Measurements from ENCODE around the gene DCC.

DNA sequence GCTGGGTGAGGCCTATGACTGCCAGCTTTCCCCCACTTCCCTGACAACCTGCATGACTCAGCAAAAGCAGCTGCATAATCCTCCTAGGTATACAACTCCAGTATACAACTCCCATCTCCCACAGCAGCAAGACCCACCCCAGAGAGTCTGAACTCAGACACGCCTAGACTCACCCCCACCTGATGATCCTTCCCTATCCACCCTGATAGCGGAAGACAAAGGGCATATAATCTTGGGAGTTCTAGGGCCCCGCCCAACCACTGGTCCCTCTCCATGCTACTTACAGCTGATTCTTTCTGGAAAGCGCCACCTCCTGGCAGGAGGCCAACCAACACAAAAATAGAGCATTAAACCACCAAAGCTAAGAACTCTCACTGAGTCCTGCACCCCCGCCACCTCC, 296.5 kb downstream of the DCC start:
- TF ChIP-seq, protein P1, sequence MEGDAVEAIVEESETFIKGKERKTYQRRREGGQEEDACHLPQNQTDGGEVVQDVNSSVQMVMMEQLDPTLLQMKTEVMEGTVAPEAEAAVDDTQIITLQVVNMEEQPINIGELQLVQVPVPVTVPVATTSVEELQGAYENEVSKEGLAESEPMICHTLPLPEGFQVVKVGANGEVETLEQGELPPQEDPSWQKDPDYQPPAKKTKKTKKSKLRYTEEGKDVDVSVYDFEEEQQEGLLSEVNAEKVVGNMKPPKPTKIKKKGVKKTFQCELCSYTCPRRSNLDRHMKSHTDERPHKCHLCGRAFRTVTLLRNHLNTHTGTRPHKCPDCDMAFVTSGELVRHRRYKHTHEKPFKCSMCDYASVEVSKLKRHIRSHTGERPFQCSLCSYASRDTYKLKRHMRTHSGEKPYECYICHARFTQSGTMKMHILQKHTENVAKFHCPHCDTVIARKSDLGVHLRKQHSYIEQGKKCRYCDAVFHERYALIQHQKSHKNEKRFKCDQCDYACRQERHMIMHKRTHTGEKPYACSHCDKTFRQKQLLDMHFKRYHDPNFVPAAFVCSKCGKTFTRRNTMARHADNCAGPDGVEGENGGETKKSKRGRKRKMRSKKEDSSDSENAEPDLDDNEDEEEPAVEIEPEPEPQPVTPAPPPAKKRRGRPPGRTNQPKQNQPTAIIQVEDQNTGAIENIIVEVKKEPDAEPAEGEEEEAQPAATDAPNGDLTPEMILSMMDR (IDR thresholded peaks at IDR 0.05): no peak
- TF ChIP-seq EP300 (IDR thresholded peaks at IDR 0.05; ENCODE audit: borderline replicate concordance in 1 of 2, low read depth in 1 of 2, low read length in 1 of 2): no peak
- TF ChIP-seq SIN3A (IDR thresholded peaks at IDR 0.05; ENCODE audit: borderline replicate concordance, low read depth, low read length): no peak
- no peak for TF ChIP-seq JUND (IDR thresholded peaks at IDR 0.05)
- no peak for TF ChIP-seq USF1 (IDR thresholded peaks at IDR 0.05; ENCODE audit: borderline replicate concordance, low read depth)
- TF ChIP-seq USF2 (IDR thresholded peaks at IDR 0.05; ENCODE audit: borderline replicate concordance, low read depth, low read length): no peak
- no peak for TF ChIP-seq MAX (IDR thresholded peaks at IDR 0.05; ENCODE audit: low read depth)
- no peak for TF ChIP-seq POLR2AphosphoS5 (IDR thresholded peaks at IDR 0.05; ENCODE audit: low read depth, low read length)
- no peak for TF ChIP-seq TCF12 (IDR thresholded peaks at IDR 0.05)
- TF ChIP-seq GABPA (IDR thresholded peaks at IDR 0.05; ENCODE audit: low read depth): no peak
- no peak for TF ChIP-seq ELF1 (IDR thresholded peaks at IDR 0.05)
